DOHH2 (cell line): ENCODE data around the gene VRK2.

Source experiments
- CTCF ChIP-seq: fragments of 200-600 bp; sonication (generic); IDR thresholded peaks from one replicate; pipeline ENCODE4 v1.5.1; 2014; ENCODE audit warnings: antibody characterized with exemption, mild to moderate bottlenecking, low read depth, low read length; ENCODE audit not compliant: poor library complexity, severe bottlenecking
- EZH2phosphoT487 ChIP-seq: fragments of 200-600 bp; sonication (generic); IDR thresholded peaks from 2 replicates; pipeline ENCODE4 v1.6.1; 2017; ENCODE audit warnings: borderline replicate concordance, mild to moderate bottlenecking, antibody characterized with exemption, low read length, moderate library complexity, mixed read lengths

- TF ChIP-seq CTCF (no peak), EZH2phosphoT487 (no peak)
These were observed 7.7 kb downstream of the VRK2 start for GRCh38 chr2:58054264-58054663.
